Measurements from ENCODE around the gene FBXO24. TPM values are rescaled to one million over a fixed set of nuclear protein-coding genes. Genes with fewer than 3 reads are reported as not detected.

The FBXO24 gene
- total RNA-seq, 2 donors from 2014 or later = 1.3 to 3.0 TPM

DNA sequence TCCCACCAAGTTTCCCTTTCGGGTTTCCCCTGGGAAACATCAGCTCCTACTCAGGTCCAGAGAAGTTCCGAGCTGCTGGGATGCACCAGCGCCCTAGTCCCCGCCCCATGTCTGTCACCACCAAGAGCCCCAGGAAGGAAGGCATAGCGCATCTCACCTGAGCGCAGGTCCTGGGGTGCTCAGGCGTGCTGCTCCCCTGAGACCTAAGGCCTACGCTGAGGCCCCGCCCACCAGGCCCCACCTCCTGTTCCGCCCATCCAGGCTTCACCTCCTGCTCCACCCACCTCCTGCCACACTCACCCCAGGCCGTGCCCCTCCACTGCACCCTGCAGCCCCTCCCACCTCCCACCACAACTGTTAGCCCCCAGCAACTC lies 56.4 kb downstream of the FBXO24 start:
- H3K27ac Mint-ChIP-seq = no peak overlapping the region
- Histone ChIP-seq H3K9ac (ENCODE audit: extremely low read depth, low read length, poor library complexity, severe bottlenecking) (no peak overlapping the region), H3K36me3 (ENCODE audit: control insufficient read depth, insufficient read depth, low read length) (no peaks in the 10 kb centered on the region), H3K9me3 (ENCODE audit: control insufficient read depth, low read length) (no peaks in the 10 kb centered on the region), H3K27ac (ENCODE audit: low read depth, low read length) (no peak overlapping the region), H3K27me3 (ENCODE audit: control insufficient read depth, insufficient read depth, low read length, poor library complexity, severe bottlenecking) (no peaks in the 10 kb centered on the region), H3K4me3 (ENCODE audit: low read length) (no peak overlapping the region), H3K4me1 (ENCODE audit: control insufficient read depth, insufficient read depth, low read length) (no peaks in the 10 kb centered on the region)
- no peaks in the 10 kb centered on the region for H3K4me1 Mint-ChIP-seq
- peak; percentile 70 for DNase-seq
- no peaks in the 10 kb centered on the region for H3K36me3 Mint-ChIP-seq (ENCODE audit: low read depth)
- TF ChIP-seq, protein P1, sequence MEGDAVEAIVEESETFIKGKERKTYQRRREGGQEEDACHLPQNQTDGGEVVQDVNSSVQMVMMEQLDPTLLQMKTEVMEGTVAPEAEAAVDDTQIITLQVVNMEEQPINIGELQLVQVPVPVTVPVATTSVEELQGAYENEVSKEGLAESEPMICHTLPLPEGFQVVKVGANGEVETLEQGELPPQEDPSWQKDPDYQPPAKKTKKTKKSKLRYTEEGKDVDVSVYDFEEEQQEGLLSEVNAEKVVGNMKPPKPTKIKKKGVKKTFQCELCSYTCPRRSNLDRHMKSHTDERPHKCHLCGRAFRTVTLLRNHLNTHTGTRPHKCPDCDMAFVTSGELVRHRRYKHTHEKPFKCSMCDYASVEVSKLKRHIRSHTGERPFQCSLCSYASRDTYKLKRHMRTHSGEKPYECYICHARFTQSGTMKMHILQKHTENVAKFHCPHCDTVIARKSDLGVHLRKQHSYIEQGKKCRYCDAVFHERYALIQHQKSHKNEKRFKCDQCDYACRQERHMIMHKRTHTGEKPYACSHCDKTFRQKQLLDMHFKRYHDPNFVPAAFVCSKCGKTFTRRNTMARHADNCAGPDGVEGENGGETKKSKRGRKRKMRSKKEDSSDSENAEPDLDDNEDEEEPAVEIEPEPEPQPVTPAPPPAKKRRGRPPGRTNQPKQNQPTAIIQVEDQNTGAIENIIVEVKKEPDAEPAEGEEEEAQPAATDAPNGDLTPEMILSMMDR (conservative IDR thresholded peaks at IDR 0.05) = no peak
- H3K9me3 Mint-ChIP-seq = no peaks in the 10 kb centered on the region
- 87 to 100% methylated on average over 1 to 11 of the region's 11 CpGs for WGBS, 2 experiments (ENCODE audit: insufficient coverage in 1 of 2, insufficient read length in 1 of 2)
- peaks cover 10% of the 10 kb centered on the region for H3K27me3 Mint-ChIP-seq (ENCODE audit: insufficient read depth)
- H3K4me3 Mint-ChIP-seq = no peak overlapping the region

DNA sequence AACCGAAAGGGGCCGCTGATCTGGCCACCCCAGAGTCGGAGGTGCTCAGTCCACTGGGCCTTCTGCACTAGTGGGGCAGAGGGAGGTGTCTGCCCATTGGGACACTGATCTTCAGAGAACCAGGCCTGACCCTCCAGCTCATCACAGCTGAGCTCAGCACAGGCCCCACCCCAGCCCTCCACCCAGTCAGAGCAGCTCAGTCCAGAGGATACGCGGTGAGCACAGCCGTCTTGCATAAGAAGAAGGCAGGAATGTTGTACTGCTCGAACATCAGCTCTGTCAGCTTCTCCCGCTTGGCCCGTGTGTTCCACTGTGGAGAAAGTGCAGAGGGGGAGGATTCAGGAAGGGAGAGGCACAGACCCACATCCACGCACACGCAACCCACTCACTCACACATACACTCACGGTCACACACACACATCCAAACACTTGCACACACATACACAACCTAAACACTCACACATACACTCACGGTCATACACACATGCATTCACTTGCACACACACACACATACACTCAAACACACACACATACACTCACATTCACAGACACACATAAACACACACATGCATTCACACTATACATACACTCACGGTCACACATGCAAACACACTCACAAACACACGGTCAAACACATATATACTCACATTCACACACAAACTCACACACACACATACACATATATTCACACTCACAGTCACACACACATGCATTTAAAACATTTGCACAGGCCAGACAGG lies 63.9 kb downstream of the FBXO24 start:
- Mint-ChIP-seq H3K27ac (no peak overlapping the region), H3K9me3 (peaks cover 1% of the 10 kb centered on the region), H3K4me3 (no peak overlapping the region), H3K4me1 (no peaks in the 10 kb centered on the region), H3K27me3 (ENCODE audit: insufficient read depth) (peaks cover 27% of the 10 kb centered on the region), H3K36me3 (ENCODE audit: low read depth) (no peaks in the 10 kb centered on the region)
- peaks cover 12% of the 10 kb centered on the region for H3K27me3 ChIP-seq (ENCODE audit: control insufficient read depth, insufficient read depth, low read length, poor library complexity, severe bottlenecking)
- no peak overlapping the region for H3K9ac ChIP-seq (ENCODE audit: extremely low read depth, low read length, poor library complexity, severe bottlenecking)
- H3K36me3 ChIP-seq (ENCODE audit: control insufficient read depth, insufficient read depth, low read length) = no peaks in the 10 kb centered on the region
- no peak overlapping the region for H3K27ac ChIP-seq (ENCODE audit: low read depth, low read length)
- TF ChIP-seq, protein P1 (conservative IDR thresholded peaks at IDR 0.05) = no peak
- H3K4me1 ChIP-seq (ENCODE audit: control insufficient read depth, insufficient read depth, low read length) = no peaks in the 10 kb centered on the region
- 87 to 91% methylated on average over 10 to 15 of the region's 15 CpGs for WGBS, 2 experiments (ENCODE audit: insufficient coverage in 1 of 2, insufficient read length in 1 of 2)
- DNase-seq = no peak
- H3K9me3 ChIP-seq (ENCODE audit: control insufficient read depth, low read length) = no peaks in the 10 kb centered on the region
- no peak overlapping the region for H3K4me3 ChIP-seq (ENCODE audit: low read length)

Other genes starting within 250 kb of the FBXO24 start
- 10 to 100 TPM; 51.9 to 84.4 TPM for gene PILRB, start 228.2 kb upstream of the FBXO24 start, total RNA-seq
- 10 to 100 TPM in 1 of 2 donors, 1 to 10 TPM in 1; 2.1 to 12.8 TPM for gene PILRA, start 212.8 kb upstream of the FBXO24 start, total RNA-seq
- 1 to 10 TPM; 1.9 to 2.3 TPM for gene ZCWPW1, start 157.6 kb upstream of the FBXO24 start, total RNA-seq
- gene MEPCE, start 156.5 kb upstream of the FBXO24 start, total RNA-seq = 10 to 100 TPM; 32.9 to 48.0 TPM
- 10 to 100 TPM; 43.8 to 65.6 TPM for gene PPP1R35, start 149.8 kb upstream of the FBXO24 start, total RNA-seq
- 1 to 10 TPM; 1.3 to 1.5 TPM for gene SPACDR, start 122.1 kb upstream of the FBXO24 start, total RNA-seq
- gene TSC22D4, start 107.1 kb upstream of the FBXO24 start, total RNA-seq = 10 to 100 TPM; 30.9 to 35.2 TPM
- gene NYAP1, start 102.4 kb upstream of the FBXO24 start, total RNA-seq = 1 to 10 TPM; 7.9 to 9.3 TPM
- gene AGFG2, start 47.1 kb upstream of the FBXO24 start, total RNA-seq = 10 to 100 TPM in 1 of 2 donors, 1 to 10 TPM in 1; 8.5 to 28.9 TPM
- gene SAP25, start 12.4 kb upstream of the FBXO24 start, total RNA-seq = 1 to 10 TPM; 5.8 to 6.3 TPM
- gene LRCH4, start 199 bp upstream of the FBXO24 start, total RNA-seq = 10 to 100 TPM; 49.4 to 56.0 TPM
- 10 to 100 TPM; 17.5 to 37.7 TPM for gene PCOLCE, start 16.0 kb downstream of the FBXO24 start, total RNA-seq
- gene MOSPD3, start 26.2 kb downstream of the FBXO24 start, total RNA-seq = 10 to 100 TPM; 19.8 to 25.5 TPM
- gene TFR2, start 55.2 kb downstream of the FBXO24 start, total RNA-seq = 1 to 10 TPM; 1.4 to 2.1 TPM
- not detected for gene ACTL6B, start 70.1 kb downstream of the FBXO24 start, total RNA-seq
- gene GNB2, start 87.4 kb downstream of the FBXO24 start, total RNA-seq = 100 to 1,000 TPM; 197 to 230 TPM
- gene GIGYF1, start 107.9 kb downstream of the FBXO24 start, total RNA-seq = 100 to 1,000 TPM in 1 of 2 donors, 10 to 100 TPM in 1; 90.0 to 101 TPM
- 10 to 100 TPM; 51.7 to 59.2 TPM for gene POP7, start 119.8 kb downstream of the FBXO24 start, total RNA-seq
- under 1 TPM in 1 of 2 donors, not detected in 1; 0.33 TPM for gene EPO, start 134.1 kb downstream of the FBXO24 start, total RNA-seq
- not detected for gene ZAN, start 147.3 kb downstream of the FBXO24 start, total RNA-seq
- 100 to 1,000 TPM; 106 to 117 TPM for gene EPHB4, start 241.2 kb downstream of the FBXO24 start, total RNA-seq

Data from endodermal cell (in vitro differentiated cells).